Kidney (tissue), 14 donors: ENCODE data around the gene DDX10. TPM values are rescaled to one million over a fixed set of nuclear protein-coding genes. Genes with fewer than 3 reads are reported as not detected.

Experiments used
- DNase-seq, 5 donors: peaks; one replicate each; pipeline ENCODE4 v3.0.0-alpha.2; 2013 to 2020
- FAIRE-seq: peaks from 2 replicates; lab custom pipeline; 2012; peaks lifted over from hg19 to GRCh38; lab: Jason Lieb, UNC
- H3K27ac ChIP-seq, 2 donors: one replicate each; pipeline ENCODE4 v1.7.0; 2013; ENCODE audit warnings: low read depth in 2 of 2, low read length in 2 of 2, inconsistent platforms in 1 of 2
- H3K27me3 ChIP-seq: one replicate; pipeline ENCODE4 v1.7.1; 2013; ENCODE audit warnings: low read length, inconsistent platforms; ENCODE audit not compliant: control insufficient read depth, insufficient read depth
- H3K36me3 ChIP-seq, 3 donors: one replicate each; pipeline versions ENCODE4 v1.7.0 to v1.7.1; 2013; ENCODE audit warnings: low read length in 3 of 3, control low read depth in 1 of 3, inconsistent platforms in 1 of 3; ENCODE audit not compliant: insufficient read depth in 3 of 3, control insufficient read depth in 2 of 3
- H3K4me1 ChIP-seq, 3 donors: one replicate each; pipeline versions ENCODE4 v1.7.0 to v1.7.1; 2013; ENCODE audit warnings: low read length in 3 of 3, inconsistent platforms in 1 of 3, low read depth in 1 of 3; ENCODE audit not compliant: control insufficient read depth in 2 of 3, insufficient read depth in 2 of 3
- H3K4me3 ChIP-seq, 3 donors: one replicate each; pipeline versions ENCODE4 v1.7.0 to v1.8.1; 2013; ENCODE audit warnings: low read length in 3 of 3, control low read depth in 1 of 3, inconsistent platforms in 1 of 3
- H3K9ac ChIP-seq, 3 donors: one replicate each; pipeline versions ENCODE4 v1.7.0 to v1.7.1; 2013; ENCODE audit warnings: low read length in 3 of 3, control low read depth in 1 of 3, inconsistent platforms in 1 of 3
- H3K9me3 ChIP-seq, 3 donors: one replicate each; pipeline versions ENCODE4 v1.7.0 to v1.7.1; 2013; ENCODE audit warnings: low read length in 3 of 3, control low read depth in 1 of 3, inconsistent platforms in 1 of 3; ENCODE audit not compliant: control insufficient read depth in 2 of 3, insufficient read depth in 1 of 3
- CTCF ChIP-seq: IDR thresholded peaks from 3 replicates; pipeline ENCODE4 v1.5.1; 2012; ENCODE audit warnings: mild to moderate bottlenecking, moderate library complexity, borderline replicate concordance; ENCODE audit not compliant: insufficient read depth; ENCODE audit errors: extremely low read depth
- intact Hi-C: fragments of 100-400 bp; cut with DNase I; formaldehyde crosslinking; loops from one replicate; pipeline ENCODE4 v1.11.1; 2022
- polyA plus RNA-seq: library from polyadenylated mRNA; stranded (reverse); fragments of 350-450 nt; fragmentation: Illumina TruSeq; extraction: RNeasy Lipid Tissue Mini Kit (QIAGEN cat#74804); gene quantifications from one replicate; pipeline ENCODE4 v1.2.3, GENCODE V29; 2014; ENCODE audit warnings: low read depth, low replicate concordance; ENCODE audit not compliant: insufficient read depth
- total RNA-seq: library from RNA; stranded (reverse); fragmentation: NEBNext Ultra II Directional; extraction: Animal tissue kit (Norgen Biotek cat#: 25700); gene quantifications from one replicate; pipeline ENCODE4 v1.2.1, GENCODE V29; 2021
- donor health status: control.
- donor health status: control.
- donor health status: control.
- donor health status: control.
- donor health status: control.
- donor health status: DM: yes; HTN: yes; CAD: no.
- donor health status: Normal renal cell carcinoma (clear cell type).

Gene DDX10
- total and polyA plus RNA-seq, 2 donors from 2014 or later = 24.8 to 79.2 TPM

- H3K9me3 ChIP-seq = no peaks in the 10 kb centered on the region
- no peaks in the 10 kb centered on the region for H3K27me3 ChIP-seq
- intact Hi-C loops = no loop called here
- no peak for TF ChIP-seq CTCF
- no peak overlapping the region for H3K9ac ChIP-seq
- peaks cover 0 to 14% (median 11%) of the 10 kb centered on the region in 3 donors for H3K36me3 ChIP-seq
- no peak overlapping the region for H3K4me3 ChIP-seq
- no peak overlapping the region for H3K27ac ChIP-seq
- DNase-seq = no peak
- peaks cover 0 to 3% (median 0%) of the 10 kb centered on the region in 3 donors for H3K4me1 ChIP-seq
- no peak for FAIRE-seq
Observed at GRCh38 chr11:108672113-108672512, 7.2 kb downstream of the DDX10 start.

- Histone ChIP-seq H3K4me1 (no peaks in the 10 kb centered on the region), H3K27ac (no peak overlapping the region), H3K4me3 (no peak overlapping the region), H3K9me3 (no peaks in the 10 kb centered on the region), H3K9ac (no peak overlapping the region), H3K36me3 (peaks cover 3 to 21% (median 12%) of the 10 kb centered on the region in 3 donors), H3K27me3 (no peaks in the 10 kb centered on the region)
- FAIRE-seq = no peak
- no peak for TF ChIP-seq CTCF
- no peak for DNase-seq
- intact Hi-C loops = no loop called here
Observed at GRCh38 chr11:108672786-108673185, 7.9 kb downstream of the DDX10 start.

GRCh38 chr11:108679045-108679444, 14.2 kb downstream of the DDX10 start:
- intact Hi-C loops = no loop called here
- DNase-seq = no peak
- Histone ChIP-seq H3K36me3 (peaks cover 3 to 29% (median 15%) of the 10 kb centered on the region in 3 donors), H3K27me3 (no peaks in the 10 kb centered on the region), H3K9ac (no peak overlapping the region), H3K27ac (no peak overlapping the region), H3K9me3 (no peaks in the 10 kb centered on the region), H3K4me3 (no peak overlapping the region), H3K4me1 (no peaks in the 10 kb centered on the region)
- TF ChIP-seq CTCF = no peak
- no peak for FAIRE-seq

GRCh38 chr11:108680271-108680670, 15.4 kb downstream of the DDX10 start:
- DNase-seq = no peak
- peaks cover 3 to 29% (median 13%) of the 10 kb centered on the region in 3 donors for H3K36me3 ChIP-seq
- FAIRE-seq = no peak

More at GRCh38 chr11:108680271-108680670, 15.4 kb downstream of the DDX10 start:
- no peak overlapping the region for H3K27ac ChIP-seq
- no peaks in the 10 kb centered on the region for H3K9me3 ChIP-seq
- no peaks in the 10 kb centered on the region for H3K27me3 ChIP-seq
- intact Hi-C loops = no loop called here
- H3K4me3 ChIP-seq = no peak overlapping the region
- H3K9ac ChIP-seq = no peak overlapping the region
- no peaks in the 10 kb centered on the region for H3K4me1 ChIP-seq
- TF ChIP-seq CTCF = no peak
